Measurements from ENCODE around the gene ZNF491.
A peak's percentile ranks its signal among the peaks of the same experiment; 100 is the strongest.
"Not testable (repeated sequence)": the region's sequence is repeated elsewhere in the genome, so short reads cannot be mapped to it uniquely, and the experiment has no call there.

ZNF491 gene

GRCh38 chr19:11798391-11799330 lies at the start of gene ZNF491:
TSS of gene ZNF491 (plus strand) at chr19:11798523. CDS start at chr19:11805954, 7,431 bp downstream.
- peak; percentile 90 for DNase-seq

- no peak for DNase-seq
Observed at GRCh38 chr19:11749751-11750150, 48.6 kb upstream of the ZNF491 start.

GRCh38 chr19:11752244-11752736 lies 46.0 kb upstream of the ZNF491 start:
- DNase-seq = no peak

- DNase-seq = no peak
Observed at GRCh38 chr19:11754663-11755062, 43.7 kb upstream of the ZNF491 start.

GRCh38 chr19:11756965-11757364 lies 41.4 kb upstream of the ZNF491 start:
- DNase-seq = no peak

GRCh38 chr19:11759805-11760204 lies 38.5 kb upstream of the ZNF491 start:
- no peak for DNase-seq

GRCh38 chr19:11763117-11763516 lies 35.2 kb upstream of the ZNF491 start:
- no peak for DNase-seq

GRCh38 chr19:11763611-11764010 lies 34.7 kb upstream of the ZNF491 start:
- DNase-seq = no peak

GRCh38 chr19:11766597-11767591 lies 31.4 kb upstream of the ZNF491 start, which contains the start of gene ZNF441:
TSS of gene ZNF441 (plus strand) at chr19:11767000. CDS start at chr19:11767194, 194 bp downstream.
- DNase-seq = peak; percentile 97

- DNase-seq = peak; percentile 16
Observed at GRCh38 chr19:11767633-11768133, 30.6 kb upstream of the ZNF491 start.

GRCh38 chr19:11769995-11770394 lies 28.3 kb upstream of the ZNF491 start:
- no peak for DNase-seq

GRCh38 chr19:11771520-11771919 lies 26.8 kb upstream of the ZNF491 start:
- DNase-seq = not testable (repeated sequence)

GRCh38 chr19:11776669-11777068 lies 21.7 kb upstream of the ZNF491 start:
- DNase-seq = not testable (repeated sequence)

- DNase-seq = no peak
Observed at GRCh38 chr19:11780431-11781020, 17.8 kb upstream of the ZNF491 start.

- DNase-seq = no peak
Observed at GRCh38 chr19:11781295-11782057, 16.8 kb upstream of the ZNF491 start.

- no peak for DNase-seq
Observed at GRCh38 chr19:11783767-11784166, 14.6 kb upstream of the ZNF491 start.

- no peak for DNase-seq
Observed at GRCh38 chr19:11784356-11784755, 14.0 kb upstream of the ZNF491 start.

- DNase-seq = no peak
Observed at GRCh38 chr19:11787536-11787935, 10.8 kb upstream of the ZNF491 start.

- no peak for DNase-seq
Observed at GRCh38 chr19:11792942-11793341, 5.4 kb upstream of the ZNF491 start.

GRCh38 chr19:11797491-11797890 lies 832 bp upstream of the ZNF491 start:
- peak; percentile 90 for DNase-seq

- DNase-seq = no peak
Observed at GRCh38 chr19:11806354-11807098, 8.2 kb downstream of the ZNF491 start.

Measured in suppressor macrophage treated with lipopolysaccharide for 4 hours (primary cell).